Endothelial cell of umbilical vein (primary cell): ENCODE data around the gene SLC46A3.

Experiments
- FOS ChIP-seq: IDR thresholded peaks from 2 replicates; pipeline ENCODE4 v1.6.1; 2011; ENCODE audit warnings: mild to moderate bottlenecking, low read length, moderate library complexity, borderline replicate concordance; ENCODE audit not compliant: insufficient read depth
- POLR2A ChIP-seq: IDR thresholded peaks from 2 replicates; pipeline ENCODE4 v1.6.1; 2012; ENCODE audit warnings: low read depth, mild to moderate bottlenecking, control low read depth, low read length
- POLR2AphosphoS5 ChIP-seq: IDR thresholded peaks from 2 replicates; pipeline ENCODE4 v1.6.1; 2012; ENCODE audit warnings: low read depth, mild to moderate bottlenecking, control low read depth, low read length, moderate library complexity; ENCODE audit not compliant: insufficient read depth
- TF ChIP-seq, protein P1 (sequence below), 2 donors: IDR thresholded peaks; 1 replicate in 1 of 2; 2 replicates in 1 of 2; pipeline ENCODE4 v1.5.1; 2011; ENCODE audit warnings: low read length in 2 of 2, mild to moderate bottlenecking in 2 of 2, moderate library complexity in 2 of 2, control low read depth in 1 of 2, inconsistent platforms in 1 of 2, low read depth in 1 of 2; ENCODE audit not compliant: insufficient read depth in 1 of 2; ENCODE audit errors: extremely low read depth in 1 of 2
- TF ChIP-seq, protein P2 (sequence below): IDR thresholded peaks from 2 replicates; pipeline ENCODE4 v1.6.1; 2011; ENCODE audit not compliant: insufficient read depth, insufficient read length

- TF ChIP-seq, protein P1, sequence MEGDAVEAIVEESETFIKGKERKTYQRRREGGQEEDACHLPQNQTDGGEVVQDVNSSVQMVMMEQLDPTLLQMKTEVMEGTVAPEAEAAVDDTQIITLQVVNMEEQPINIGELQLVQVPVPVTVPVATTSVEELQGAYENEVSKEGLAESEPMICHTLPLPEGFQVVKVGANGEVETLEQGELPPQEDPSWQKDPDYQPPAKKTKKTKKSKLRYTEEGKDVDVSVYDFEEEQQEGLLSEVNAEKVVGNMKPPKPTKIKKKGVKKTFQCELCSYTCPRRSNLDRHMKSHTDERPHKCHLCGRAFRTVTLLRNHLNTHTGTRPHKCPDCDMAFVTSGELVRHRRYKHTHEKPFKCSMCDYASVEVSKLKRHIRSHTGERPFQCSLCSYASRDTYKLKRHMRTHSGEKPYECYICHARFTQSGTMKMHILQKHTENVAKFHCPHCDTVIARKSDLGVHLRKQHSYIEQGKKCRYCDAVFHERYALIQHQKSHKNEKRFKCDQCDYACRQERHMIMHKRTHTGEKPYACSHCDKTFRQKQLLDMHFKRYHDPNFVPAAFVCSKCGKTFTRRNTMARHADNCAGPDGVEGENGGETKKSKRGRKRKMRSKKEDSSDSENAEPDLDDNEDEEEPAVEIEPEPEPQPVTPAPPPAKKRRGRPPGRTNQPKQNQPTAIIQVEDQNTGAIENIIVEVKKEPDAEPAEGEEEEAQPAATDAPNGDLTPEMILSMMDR (IDR thresholded peaks at IDR 0.05; ENCODE audit: extremely low read depth in 1 of 2, insufficient read depth in 1 of 2, low read depth in 1 of 2, low read length in 2 of 2) = no peak
- no peak for TF ChIP-seq POLR2AphosphoS5
- TF ChIP-seq, protein P2, sequence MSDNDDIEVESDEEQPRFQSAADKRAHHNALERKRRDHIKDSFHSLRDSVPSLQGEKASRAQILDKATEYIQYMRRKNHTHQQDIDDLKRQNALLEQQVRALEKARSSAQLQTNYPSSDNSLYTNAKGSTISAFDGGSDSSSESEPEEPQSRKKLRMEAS = no peak
- TF ChIP-seq POLR2A = no peak
- TF ChIP-seq FOS = no peak
Observed at GRCh38 chr13:28717170-28717569, 1.6 kb downstream of the SLC46A3 start.
